Measurements from ENCODE around the gene KCNJ6.
"Not testable (repeated sequence)": the region's sequence is repeated elsewhere in the genome, so short reads cannot be mapped to it uniquely, and the experiment has no call there.

Gene KCNJ6

GRCh38 chr21:37724201-37724600 lies 192.1 kb downstream of the KCNJ6 start:
- TF ChIP-seq CTCF (IDR thresholded peaks at IDR 0.05; ENCODE audit: low read depth, low read length): no peak
- no peak overlapping the region for H3K4me3 ChIP-seq (replicated peaks in 1 of 2; ENCODE audit: low read depth in 2 of 2, low read length in 2 of 2)
- no peak for DNase-seq (ENCODE audit: low read depth in 2 of 2)

GRCh38 chr21:37717534-37717933 lies 198.7 kb downstream of the KCNJ6 start:
- H3K4me3 ChIP-seq (replicated peaks in 1 of 2; ENCODE audit: low read depth in 2 of 2, low read length in 2 of 2): no peak overlapping the region
- DNase-seq (ENCODE audit: low read depth in 2 of 2): no peak
- TF ChIP-seq CTCF (IDR thresholded peaks at IDR 0.05; ENCODE audit: low read depth, low read length): no peak

- DNase-seq (ENCODE audit: low read depth in 2 of 2); H3K4me3 ChIP-seq (replicated peaks in 1 of 2; ENCODE audit: low read depth in 2 of 2, low read length in 2 of 2): not testable (repeated sequence)
Observed at GRCh38 chr21:37712569-37712934, 203.7 kb downstream of the KCNJ6 start.

- peak; percentile 83 to 85 for DNase-seq (ENCODE audit: low read depth in 2 of 2)
- TF ChIP-seq CTCF (IDR thresholded peaks at IDR 0.05; ENCODE audit: low read depth, low read length): peak; percentile 97
- no peak overlapping the region for H3K4me3 ChIP-seq (replicated peaks in 1 of 2; ENCODE audit: low read depth in 2 of 2, low read length in 2 of 2)
Observed at GRCh38 chr21:37711836-37712568, 204.3 kb downstream of the KCNJ6 start.

DNA sequence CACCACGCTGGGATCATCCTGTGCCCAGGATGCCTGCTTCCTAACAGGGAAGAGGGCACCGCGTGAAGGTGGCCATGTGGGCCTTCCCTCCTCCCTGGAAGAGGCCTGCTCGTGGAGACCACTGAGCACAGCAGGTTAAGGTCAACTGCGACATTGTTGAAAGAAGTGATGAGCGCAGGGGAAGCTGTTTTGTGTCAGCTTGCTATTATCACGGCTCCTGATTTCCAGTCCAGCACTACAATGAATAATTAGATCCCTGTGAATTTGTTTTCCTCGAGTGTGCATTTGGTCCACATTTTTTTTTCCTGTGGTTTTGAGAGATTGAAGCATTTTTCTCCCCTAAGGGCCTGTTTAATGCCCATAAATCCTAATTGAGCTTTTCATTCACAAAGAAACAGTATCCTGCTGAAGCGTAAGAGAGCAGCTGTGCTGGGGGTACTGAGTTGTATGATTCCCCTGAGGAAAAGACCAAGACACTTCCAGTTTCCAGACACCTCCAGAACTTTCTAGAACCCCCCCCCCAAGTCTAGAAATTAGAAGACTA lies 204.9 kb downstream of the KCNJ6 start:
- H3K4me3 ChIP-seq (replicated peaks in 1 of 2; ENCODE audit: low read depth in 2 of 2, low read length in 2 of 2): no peak overlapping the region
- no peak for TF ChIP-seq CTCF (IDR thresholded peaks at IDR 0.05; ENCODE audit: low read depth, low read length)
- no peak for DNase-seq (ENCODE audit: low read depth in 2 of 2)

DNA sequence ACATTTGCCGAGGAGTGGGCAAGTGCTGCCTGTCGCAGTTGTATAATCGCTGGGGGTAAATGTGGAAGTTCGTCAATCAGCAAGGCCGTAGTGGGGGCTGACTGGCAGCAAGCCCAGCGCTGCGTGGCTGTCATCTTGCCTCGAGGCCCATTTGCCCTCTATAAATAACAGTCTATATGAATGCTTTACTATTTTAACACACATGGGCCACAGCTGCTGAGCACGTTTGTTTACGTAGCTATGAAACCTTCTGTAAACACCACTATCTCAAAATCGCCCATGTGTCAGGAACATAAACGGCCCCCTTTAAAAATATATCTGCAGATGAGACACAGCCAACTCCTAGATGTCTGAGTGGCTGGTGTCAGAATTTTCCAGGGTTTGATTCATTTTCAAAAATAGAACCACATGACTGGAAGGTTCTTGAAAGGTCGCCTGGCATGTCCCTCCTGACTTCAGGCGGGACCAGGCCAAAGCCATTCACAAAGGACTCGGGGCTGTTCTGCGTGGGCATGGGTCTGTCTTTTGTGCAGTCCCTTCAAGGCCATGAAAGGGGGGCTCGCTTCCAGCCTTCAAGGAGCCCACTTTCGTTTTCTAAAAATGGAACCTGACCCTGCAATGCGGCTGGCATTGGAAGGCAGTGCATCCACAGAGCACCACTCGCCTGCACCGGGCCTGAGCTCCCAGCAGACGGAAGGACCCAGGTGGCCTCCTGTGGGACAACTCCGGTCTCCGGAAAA lies 205.5 kb downstream of the KCNJ6 start:
- no peak for TF ChIP-seq CTCF (IDR thresholded peaks at IDR 0.05; ENCODE audit: low read depth, low read length)
- peak; percentile 15 for DNase-seq (ENCODE audit: low read depth in 2 of 2)
- H3K4me3 ChIP-seq (replicated peaks in 1 of 2; ENCODE audit: low read depth in 2 of 2, low read length in 2 of 2): no peak overlapping the region

GRCh38 chr21:37704751-37705150 lies 211.5 kb downstream of the KCNJ6 start:
- DNase-seq (ENCODE audit: low read depth in 2 of 2): no peak
- no peak for TF ChIP-seq CTCF (IDR thresholded peaks at IDR 0.05; ENCODE audit: low read depth, low read length)
- no peak overlapping the region for H3K4me3 ChIP-seq (replicated peaks in 1 of 2; ENCODE audit: low read depth in 2 of 2, low read length in 2 of 2)

Data from cardiac fibroblast (primary cell).